OCI-LY3 (cell line): ENCODE data around the gene NELL2.

Experiments used
- H2AFZ ChIP-seq: fragments of 200-600, 300-600 bp; shearing (Covaris generic); 2 replicates; pipeline ENCODE4 v1.6.0; 2014; ENCODE audit warnings: antibody characterized with exemption, low read depth, low read length
- H3K27ac ChIP-seq: fragments of 200-600, 300-600 bp; sonication (generic); 2 replicates; pipeline ENCODE4 v1.5.1; 2014; ENCODE audit warnings: mild to moderate bottlenecking, low read length, moderate library complexity, mixed read lengths
- H3K27me3 ChIP-seq: fragments of 200-600, 300-600 bp; sonication (generic); 2 replicates; pipeline ENCODE4 v1.6.1; 2014; ENCODE audit warnings: low read depth, low read length, mixed read lengths
- H3K36me3 ChIP-seq: fragments of 200-600, 300-600 bp; sonication (generic); replicated peaks from 2 replicates; pipeline ENCODE3; 2014; ENCODE audit warnings: low read depth, low read length, mixed read lengths
- H3K4me1 ChIP-seq: fragments of 300-600, 200-600 bp; sonication (generic); 2 replicates; pipeline ENCODE4 v1.6.1; 2014; ENCODE audit warnings: low read length, mixed read lengths
- H3K4me2 ChIP-seq: fragments of 200-600, 300-600 bp; sonication (generic); 2 replicates; pipeline ENCODE4 v1.6.1; 2014; ENCODE audit warnings: low read length, mixed read lengths
- H3K4me3 ChIP-seq: fragments of 300-600, 200-600 bp; sonication (generic); 2 replicates; pipeline ENCODE4 v1.5.1; 2014; ENCODE audit warnings: antibody characterized with exemption, mild to moderate bottlenecking, low read length, moderate library complexity
- H3K79me2 ChIP-seq: fragments of 300-600, 200-600 bp; shearing (Covaris generic); 2 replicates; pipeline ENCODE4 v1.6.1; 2014; ENCODE audit warnings: mild to moderate bottlenecking, low read length, mixed read lengths
- H3K9ac ChIP-seq: fragments of 300-600, 200-600 bp; shearing (Covaris generic); 2 replicates; pipeline ENCODE4 v1.6.0; 2014; ENCODE audit warnings: mild to moderate bottlenecking, low read length, moderate library complexity
- H3K9me3 ChIP-seq: fragments of 200-600, 300-600 bp; shearing (Covaris generic); 2 replicates; pipeline ENCODE4 v1.6.1; 2014; ENCODE audit warnings: low read length, mixed read lengths; ENCODE audit not compliant: insufficient read depth
- H4K20me1 ChIP-seq: fragments of 200-600, 300-600 bp; sonication (generic); 2 replicates; pipeline ENCODE4 v1.6.1; 2016; ENCODE audit warnings: low read length, mixed read lengths; ENCODE audit not compliant: insufficient read depth
- EZH2phosphoT487 ChIP-seq: fragments of 200-600 bp; shearing (Covaris generic); IDR thresholded peaks from 2 replicates; pipeline ENCODE4 v1.6.1; 2018; ENCODE audit warnings: antibody characterized with exemption, mixed run types, low read depth
- TF ChIP-seq, protein P1 (sequence below): fragments of 200-600, 300-600 bp; sonication (generic); IDR thresholded peaks from 2 replicates; pipeline ENCODE4 v1.5.1; 2014; ENCODE audit warnings: antibody characterized with exemption, low read length, low read depth

The NELL2 gene

DNA sequence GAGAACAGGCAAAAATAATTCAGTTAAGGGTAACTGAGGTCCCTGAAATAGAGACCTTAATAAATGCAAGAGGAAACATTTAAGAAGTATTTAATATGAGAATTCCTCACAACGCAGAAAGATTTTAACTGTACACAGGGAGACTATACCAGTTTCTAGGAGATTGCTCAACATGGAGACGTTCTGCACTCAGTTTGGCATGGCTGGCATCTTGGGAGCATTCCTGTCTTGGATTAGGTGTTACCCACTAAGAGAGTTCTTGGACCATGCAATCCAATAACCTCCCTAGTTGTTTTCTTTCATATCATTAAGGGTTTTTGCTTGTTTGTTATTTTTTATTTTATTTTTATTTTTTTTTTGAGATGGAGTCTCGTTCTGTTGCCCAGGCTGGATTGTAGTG, 302.4 kb downstream of the NELL2 start:
- H3K4me2 ChIP-seq, result no peak overlapping the region
- H4K20me1 ChIP-seq, result no peaks in the 10 kb centered on the region
- no peak for TF ChIP-seq EZH2phosphoT487
- TF ChIP-seq, protein P1, sequence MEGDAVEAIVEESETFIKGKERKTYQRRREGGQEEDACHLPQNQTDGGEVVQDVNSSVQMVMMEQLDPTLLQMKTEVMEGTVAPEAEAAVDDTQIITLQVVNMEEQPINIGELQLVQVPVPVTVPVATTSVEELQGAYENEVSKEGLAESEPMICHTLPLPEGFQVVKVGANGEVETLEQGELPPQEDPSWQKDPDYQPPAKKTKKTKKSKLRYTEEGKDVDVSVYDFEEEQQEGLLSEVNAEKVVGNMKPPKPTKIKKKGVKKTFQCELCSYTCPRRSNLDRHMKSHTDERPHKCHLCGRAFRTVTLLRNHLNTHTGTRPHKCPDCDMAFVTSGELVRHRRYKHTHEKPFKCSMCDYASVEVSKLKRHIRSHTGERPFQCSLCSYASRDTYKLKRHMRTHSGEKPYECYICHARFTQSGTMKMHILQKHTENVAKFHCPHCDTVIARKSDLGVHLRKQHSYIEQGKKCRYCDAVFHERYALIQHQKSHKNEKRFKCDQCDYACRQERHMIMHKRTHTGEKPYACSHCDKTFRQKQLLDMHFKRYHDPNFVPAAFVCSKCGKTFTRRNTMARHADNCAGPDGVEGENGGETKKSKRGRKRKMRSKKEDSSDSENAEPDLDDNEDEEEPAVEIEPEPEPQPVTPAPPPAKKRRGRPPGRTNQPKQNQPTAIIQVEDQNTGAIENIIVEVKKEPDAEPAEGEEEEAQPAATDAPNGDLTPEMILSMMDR, result no peak
- H3K27ac ChIP-seq, result no peak overlapping the region
- no peaks in the 10 kb centered on the region for H3K9me3 ChIP-seq
- H3K79me2 ChIP-seq, result no peaks in the 10 kb centered on the region
- no peak overlapping the region for H3K4me3 ChIP-seq
- H3K36me3 ChIP-seq, result no peaks in the 10 kb centered on the region
- H3K27me3 ChIP-seq, result no peaks in the 10 kb centered on the region
- H2AFZ ChIP-seq, result no peak overlapping the region
- no peak overlapping the region for H3K9ac ChIP-seq
- no peaks in the 10 kb centered on the region; the same call in 1 of the 2 replicates for H3K4me1 ChIP-seq

DNA sequence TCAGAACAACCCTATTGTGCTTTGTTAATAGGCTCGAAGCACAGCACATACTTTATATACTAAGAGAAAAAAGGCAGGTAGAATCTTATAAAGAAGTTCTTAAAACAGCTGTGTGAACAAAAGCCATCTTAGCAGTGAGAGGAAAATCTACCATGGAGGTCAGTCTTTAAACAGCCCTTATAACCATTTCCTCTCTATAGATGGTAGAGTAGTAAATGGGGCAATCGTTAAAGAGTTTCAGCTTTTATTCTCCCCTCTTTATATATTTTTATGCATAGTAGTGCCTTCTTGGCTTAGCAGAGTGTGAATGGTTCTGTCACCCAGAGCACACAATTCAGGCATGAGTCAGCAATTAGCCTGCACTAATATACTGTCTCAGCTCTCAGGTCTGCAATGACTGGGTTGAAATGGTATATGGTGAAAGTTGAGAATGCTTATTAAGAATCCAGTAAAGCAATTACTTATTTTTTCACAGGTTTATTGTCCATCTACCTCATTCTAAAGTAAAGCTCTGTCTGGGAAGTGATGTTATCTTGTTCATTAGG, 305.0 kb downstream of the NELL2 start:
- H3K27me3 ChIP-seq, result no peaks in the 10 kb centered on the region
- no peaks in the 10 kb centered on the region for H4K20me1 ChIP-seq
- no peak overlapping the region for H3K9ac ChIP-seq
- no peaks in the 10 kb centered on the region for H3K79me2 ChIP-seq
- no peaks in the 10 kb centered on the region for H3K4me1 ChIP-seq
- no peak overlapping the region for H3K27ac ChIP-seq
- TF ChIP-seq, protein P1, result no peak
- TF ChIP-seq EZH2phosphoT487, result no peak
- no peak overlapping the region for H2AFZ ChIP-seq
- H3K4me2 ChIP-seq, result no peak overlapping the region
- H3K36me3 ChIP-seq, result no peaks in the 10 kb centered on the region
- no peak overlapping the region for H3K4me3 ChIP-seq
- H3K9me3 ChIP-seq, result no peaks in the 10 kb centered on the region

DNA sequence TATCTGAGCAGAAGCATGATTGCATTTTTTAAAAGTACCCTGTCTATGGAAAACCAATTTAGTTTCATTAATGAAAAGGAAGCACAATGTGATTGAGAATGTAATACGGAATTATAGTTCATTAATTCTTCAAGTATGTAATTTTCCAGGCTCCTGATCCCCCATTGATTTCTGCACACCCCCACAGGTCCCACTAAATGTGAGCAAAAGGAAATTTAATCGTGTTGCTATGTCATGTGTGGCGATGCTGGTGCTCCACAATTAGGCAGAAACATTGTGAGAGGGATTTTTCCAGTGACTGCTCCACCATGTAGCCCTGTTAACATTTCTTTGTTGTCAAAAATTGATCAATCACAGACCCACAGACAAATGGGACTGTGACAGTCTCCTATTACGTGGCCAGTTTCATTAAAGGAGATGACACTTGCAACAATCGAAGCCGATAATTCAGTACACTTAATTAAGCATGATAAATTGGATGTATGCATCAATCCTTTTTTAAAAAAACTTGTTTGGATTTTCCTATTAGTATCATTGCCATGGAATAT, 306.0 kb downstream of the NELL2 start:
- Histone ChIP-seq H3K27me3 (no peaks in the 10 kb centered on the region), H3K27ac (no peak overlapping the region), H3K4me3 (no peak overlapping the region), H3K9ac (no peak overlapping the region), H3K79me2 (no peaks in the 10 kb centered on the region), H3K9me3 (no peaks in the 10 kb centered on the region), H3K4me1 (no peaks in the 10 kb centered on the region), H2AFZ (no peak overlapping the region), H3K4me2 (no peak overlapping the region), H4K20me1 (no peaks in the 10 kb centered on the region), H3K36me3 (no peaks in the 10 kb centered on the region)
- TF ChIP-seq, protein P1, result no peak
- no peak for TF ChIP-seq EZH2phosphoT487

DNA sequence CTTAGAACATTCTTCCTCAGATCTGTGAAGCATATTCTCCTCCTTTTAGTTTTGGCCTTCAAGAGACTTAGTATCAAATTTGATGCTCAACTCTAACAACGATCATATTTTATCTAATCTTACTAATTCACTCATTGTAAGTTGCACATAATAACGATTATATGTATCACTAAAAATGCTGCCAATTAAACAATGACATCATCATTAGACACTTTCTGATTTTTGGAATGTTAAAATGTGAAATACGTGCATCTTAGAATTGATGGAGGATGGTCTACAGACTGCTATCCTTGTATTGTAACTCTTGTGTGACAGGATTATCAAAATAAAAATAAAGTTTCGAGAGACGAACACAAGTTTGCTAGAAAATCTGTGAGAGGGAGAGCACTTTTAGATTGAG, 311.0 kb downstream of the NELL2 start:
- Histone ChIP-seq H2AFZ (no peak overlapping the region), H3K27ac (no peak overlapping the region), H3K9ac (no peak overlapping the region), H3K36me3 (no peaks in the 10 kb centered on the region), H3K4me3 (no peak overlapping the region), H3K9me3 (no peaks in the 10 kb centered on the region), H3K4me1 (no peaks in the 10 kb centered on the region), H4K20me1 (no peaks in the 10 kb centered on the region), H3K79me2 (no peaks in the 10 kb centered on the region), H3K27me3 (no peaks in the 10 kb centered on the region), H3K4me2 (no peak overlapping the region)
- TF ChIP-seq, protein P1, result no peak
- TF ChIP-seq EZH2phosphoT487, result no peak
